Right ventricle myocardium inferior (tissue), 1 donor: ENCODE measurements around the gene CMSS1. TPM values are rescaled to one million over a fixed set of nuclear protein-coding genes. Genes with fewer than 3 reads are reported as not detected.
"Not testable (repeated sequence)": the region's sequence is repeated elsewhere in the genome, so short reads cannot be mapped to it uniquely, and the experiment has no call there.

Source experiments
- ATAC-seq: fragments of 200-7000 bp; cut with Tn5 transposase; one replicate; pipeline ENCODE4 v1.9.1; 2020; ENCODE audit warnings: mild to moderate bottlenecking, moderate library complexity
- DNase-seq: peaks from one replicate; pipeline ENCODE4 v3.0.0; 2021; ENCODE audit errors: missing footprints
- intact Hi-C: fragments of 100-400 bp; cut with DNase I; formaldehyde crosslinking; loops from one replicate; pipeline ENCODE4 v1.11.0; 2022
- total RNA-seq: library from RNA; stranded (reverse); fragmentation: NEBNext Ultra II Directional; extraction: Animal tissue kit (Norgen Biotek cat#: 25700); gene quantifications from one replicate; pipeline ENCODE4 v1.2.1, GENCODE V29; 2021
- donor health status: DM: no; HTN: yes; CAD: no; lungs with severe emphysema.

The CMSS1 gene
- total RNA-seq, 1 donor from 2014 or later, result 37.0 TPM

DNA sequence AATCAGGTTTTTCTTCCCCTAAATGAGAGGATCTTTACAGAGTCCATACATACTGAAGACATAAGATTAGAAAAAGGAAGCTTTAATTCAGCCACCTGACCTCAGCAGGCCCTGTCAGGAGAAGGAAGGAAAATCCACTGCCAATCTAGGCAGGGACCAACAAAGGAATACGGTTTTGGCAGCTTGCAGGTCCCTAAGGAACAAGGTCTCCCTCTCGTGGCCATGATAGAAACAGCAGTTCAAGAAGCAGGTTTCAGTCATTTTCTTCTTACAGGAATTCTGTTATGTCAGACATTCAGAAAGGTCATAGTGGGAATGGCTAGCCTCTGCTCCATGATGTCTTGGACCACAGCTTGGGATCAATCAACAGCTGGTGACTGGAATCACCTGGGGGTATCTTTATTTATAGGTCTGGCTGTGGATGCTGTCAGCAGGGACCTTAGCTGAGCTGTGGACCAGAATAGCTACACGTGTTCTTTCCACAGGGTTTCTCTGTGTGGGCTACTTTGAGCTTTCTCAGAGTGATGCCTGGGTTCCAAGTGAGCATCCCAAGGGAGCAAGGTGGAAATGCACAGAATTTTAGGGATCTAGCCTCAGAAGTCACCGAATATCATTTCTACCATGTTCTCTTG lies 9.4 kb upstream of the CMSS1 start:
- ATAC-seq (peak; percentile 52), DNase-seq (no peak)
- intact Hi-C loops, result no loop called here

DNA sequence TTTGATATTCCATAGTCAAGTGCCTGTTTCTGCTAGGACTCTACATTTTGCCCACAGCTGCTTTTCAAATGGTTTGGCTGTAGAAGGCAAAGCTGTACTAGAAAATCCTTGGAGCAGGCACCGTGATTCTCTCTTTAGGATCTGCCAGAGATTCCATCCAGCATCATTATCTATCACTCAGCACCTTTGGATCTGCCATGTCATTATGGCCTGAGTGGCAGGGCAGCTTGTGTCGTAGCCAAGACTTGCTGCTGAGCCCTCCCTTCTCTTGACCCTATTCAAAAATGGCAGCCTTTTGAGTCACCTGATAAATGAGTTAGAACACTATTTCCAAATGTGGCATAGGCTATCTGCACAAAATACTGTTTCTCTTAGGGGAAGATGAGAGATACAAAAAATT lies 8.1 kb upstream of the CMSS1 start:
- peak; percentile 69 for ATAC-seq
- no peak for DNase-seq
- intact Hi-C loops, result no loop called here

DNA sequence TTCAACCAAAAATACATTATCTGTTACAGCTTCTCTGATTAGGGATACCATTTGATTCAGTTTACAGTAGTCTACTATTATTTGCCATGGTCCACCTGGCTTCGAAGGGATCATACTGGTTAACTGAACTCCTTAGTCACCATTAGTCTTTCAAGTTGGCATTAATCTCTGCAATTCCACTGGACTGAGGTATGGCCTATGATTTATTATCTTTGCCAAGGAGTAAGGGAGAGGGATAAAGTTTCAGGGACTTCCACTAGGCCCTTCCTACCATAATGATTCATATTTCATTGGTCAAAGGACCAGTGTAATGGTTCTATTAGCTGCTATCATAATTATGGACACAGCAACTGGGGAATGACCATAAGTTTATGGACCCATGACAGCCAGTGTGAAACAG lies 7.3 kb upstream of the CMSS1 start:
- intact Hi-C loops, result no loop called here
- DNase-seq (no peak), ATAC-seq (no peak)

DNA sequence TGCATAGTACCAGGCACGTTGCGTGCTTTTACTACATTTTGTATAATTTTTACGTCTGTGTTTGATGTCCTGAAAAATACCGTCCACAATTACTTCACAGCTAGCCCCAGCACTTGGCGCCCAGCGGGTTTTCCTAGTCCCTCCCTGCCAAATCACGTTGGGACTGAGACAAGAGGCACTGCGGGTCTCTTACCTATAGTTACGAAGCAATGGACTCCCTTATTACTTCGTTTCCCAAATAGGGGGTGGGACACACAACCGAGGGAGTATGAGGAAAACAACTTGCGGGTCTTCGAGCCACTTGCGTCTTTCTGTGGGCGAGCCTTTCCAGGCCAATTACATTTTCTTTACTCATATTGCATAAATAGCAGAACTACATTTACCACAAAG lies 620 bp upstream of the CMSS1 start:
- intact Hi-C loops, result loop anchor here (5.0 kb wide), 1 partner anchor 585 kb away; the partner anchor contains the start of genes LNP1 and TOMM70
- DNase-seq, result no peak
- peak; percentile 19 for ATAC-seq

DNA sequence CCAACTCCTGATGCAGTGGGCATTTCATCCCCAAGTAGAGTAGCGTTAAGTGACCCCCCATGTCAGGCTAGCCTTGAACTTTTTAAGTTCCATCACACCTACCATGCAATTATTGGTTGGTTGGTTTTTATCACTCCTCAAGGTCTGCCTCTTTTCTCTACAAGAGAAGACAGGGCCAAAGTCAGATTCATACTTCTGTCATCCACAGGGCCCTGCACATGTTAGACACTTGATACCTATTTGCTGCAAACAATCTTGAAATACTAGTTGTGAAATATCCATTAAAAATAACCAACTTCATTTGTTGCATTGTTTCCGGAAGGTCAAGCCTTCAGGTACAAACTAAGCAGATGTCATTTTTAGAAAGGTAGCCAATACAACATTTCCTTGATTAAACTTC lies 1.2 kb downstream of the CMSS1 start:
- intact Hi-C loops, result loop anchor here (5.0 kb wide), 1 partner anchor 583 kb away; the partner anchor contains the start of genes LNP1 and TOMM70
- ATAC-seq (no peak), DNase-seq (no peak)

DNA sequence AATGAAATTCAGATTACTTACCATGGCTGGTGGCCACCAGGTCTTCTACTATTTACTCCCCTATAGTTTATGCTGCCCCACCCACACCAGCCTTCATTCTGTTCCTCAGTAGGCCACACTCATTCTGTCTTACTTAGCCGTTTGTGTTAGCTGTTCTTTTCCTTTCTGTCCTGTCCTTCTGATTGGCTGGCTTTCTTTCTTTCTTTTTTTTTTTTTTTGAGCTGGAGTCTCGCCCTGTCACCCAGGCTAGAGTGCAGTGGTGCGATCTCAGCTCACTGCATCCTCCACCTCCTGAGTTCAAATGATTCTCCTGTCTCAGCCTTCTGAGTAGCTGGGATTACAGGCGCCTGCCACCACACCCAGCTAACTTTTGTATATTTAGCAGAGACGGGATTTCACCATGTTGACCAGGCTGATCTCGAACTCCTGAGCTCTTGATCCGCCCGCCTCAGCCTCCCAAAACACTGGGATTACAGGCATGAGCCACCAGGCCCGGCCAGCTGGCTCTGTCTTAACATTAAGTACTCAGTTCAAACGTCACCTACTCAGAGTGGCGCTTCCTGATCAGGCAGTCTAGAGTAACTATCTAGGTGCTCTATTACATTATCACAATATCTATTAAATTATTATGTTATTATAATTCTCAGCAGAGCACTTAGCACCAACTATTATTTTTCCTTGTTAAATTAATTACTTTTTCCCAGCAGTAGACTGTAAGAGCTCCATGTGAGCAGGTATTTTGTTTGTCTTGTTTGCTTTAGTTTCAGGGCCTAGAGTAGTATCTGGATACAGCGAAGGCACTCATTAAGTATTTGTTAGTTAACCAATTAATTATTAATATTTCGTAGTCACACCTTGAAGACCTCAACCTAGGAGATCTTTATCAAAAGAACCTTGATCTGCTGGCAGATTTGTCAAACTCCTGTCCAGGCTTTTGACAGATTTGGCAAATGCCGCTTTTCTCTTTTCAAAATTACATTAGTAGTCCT lies 6.4 kb downstream of the CMSS1 start:
- DNase-seq, result no peak
- intact Hi-C loops, result no loop called here
- no peak for ATAC-seq

DNA sequence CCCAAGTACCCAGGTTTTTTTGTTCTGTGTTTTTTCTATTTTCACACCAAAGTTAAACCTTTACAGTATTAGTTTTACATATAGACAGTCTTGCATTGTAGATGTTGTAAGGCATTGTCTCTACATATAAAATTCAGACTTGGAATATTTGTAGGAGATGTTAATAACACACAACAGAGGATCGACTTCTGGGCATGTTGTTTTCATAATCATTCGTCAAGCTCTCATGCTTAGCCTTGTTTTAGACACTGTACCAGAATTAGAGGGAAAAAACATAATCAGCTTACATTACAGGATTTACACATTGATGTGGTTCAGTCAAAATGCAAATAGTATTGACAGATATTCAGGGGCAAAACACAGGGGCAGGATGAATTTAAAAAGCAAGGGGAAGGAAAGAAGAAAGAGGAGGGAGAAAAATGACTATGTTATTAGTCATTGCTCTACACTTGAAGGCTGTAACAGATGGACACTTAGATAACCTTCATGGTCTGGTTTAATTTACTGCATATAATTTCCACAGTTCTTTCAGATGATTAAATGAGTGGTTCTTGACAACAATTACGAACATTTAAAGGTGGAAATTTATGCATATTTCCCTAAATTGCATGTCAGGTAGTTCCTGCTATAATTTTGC lies 7.5 kb downstream of the CMSS1 start:
- intact Hi-C loops, result no loop called here

DNA sequence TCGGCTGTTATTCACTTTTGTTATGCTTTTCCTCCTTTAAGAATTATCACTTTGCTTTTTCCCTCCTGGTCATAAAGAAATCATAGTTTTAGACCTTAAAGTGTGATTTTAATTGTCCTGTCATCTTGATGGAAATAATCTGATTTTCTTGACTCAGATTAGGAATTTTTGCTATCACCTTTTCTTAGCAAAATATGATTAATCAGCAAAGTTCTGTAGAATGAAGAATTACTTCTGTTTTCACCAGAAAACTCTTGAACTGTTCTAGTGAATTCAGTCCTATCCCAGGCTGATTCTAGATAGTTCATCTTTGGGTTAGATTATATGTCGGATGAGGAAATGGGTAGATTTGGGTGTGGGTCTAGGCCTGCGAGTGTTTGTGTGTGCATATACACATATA lies 12.2 kb downstream of the CMSS1 start:
- DNase-seq, result no peak
- no peak for ATAC-seq
- intact Hi-C loops, result loop anchor here (5.0 kb wide), 2 partner anchors 762 to 1367 kb away; no protein-coding TSS in a partner anchor

More for the DNA sequence above, 7.5 kb downstream of the CMSS1 start:
- no peak for ATAC-seq
- DNase-seq, result no peak

DNA sequence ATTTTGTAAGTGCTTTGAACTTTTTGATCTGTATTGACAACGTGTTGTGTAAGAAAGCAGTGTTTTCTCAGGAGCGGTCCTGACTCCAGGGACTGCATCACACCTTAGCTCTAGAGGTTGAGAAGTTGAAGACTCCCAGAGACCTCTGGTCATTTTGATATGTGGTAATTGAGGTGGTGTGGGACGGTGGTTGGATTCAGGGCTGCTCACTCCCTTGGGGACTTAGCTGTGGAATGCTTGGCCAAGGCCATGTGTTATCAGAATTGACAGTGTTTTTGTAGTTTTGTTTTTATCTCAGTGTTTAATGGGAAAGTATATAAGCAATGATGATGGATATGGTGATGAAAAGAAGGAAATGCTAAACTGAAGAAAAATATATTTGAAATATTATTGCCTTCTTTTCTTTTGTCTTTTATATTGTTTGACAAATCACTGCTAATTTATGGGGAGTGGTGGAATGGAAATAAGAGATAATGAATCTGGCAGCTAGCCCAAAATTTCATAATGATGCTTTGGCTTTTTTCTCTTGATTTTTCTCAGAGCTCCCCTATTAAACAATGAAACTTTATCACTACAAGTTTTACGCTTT lies 16.0 kb downstream of the CMSS1 start:
- ATAC-seq (peak; percentile 32), DNase-seq (no peak)
- intact Hi-C loops, result loop anchor here (2.0 to 5.0 kb wide), 3 partner anchors 423 to 1364 kb away; no protein-coding TSS in a partner anchor

DNA sequence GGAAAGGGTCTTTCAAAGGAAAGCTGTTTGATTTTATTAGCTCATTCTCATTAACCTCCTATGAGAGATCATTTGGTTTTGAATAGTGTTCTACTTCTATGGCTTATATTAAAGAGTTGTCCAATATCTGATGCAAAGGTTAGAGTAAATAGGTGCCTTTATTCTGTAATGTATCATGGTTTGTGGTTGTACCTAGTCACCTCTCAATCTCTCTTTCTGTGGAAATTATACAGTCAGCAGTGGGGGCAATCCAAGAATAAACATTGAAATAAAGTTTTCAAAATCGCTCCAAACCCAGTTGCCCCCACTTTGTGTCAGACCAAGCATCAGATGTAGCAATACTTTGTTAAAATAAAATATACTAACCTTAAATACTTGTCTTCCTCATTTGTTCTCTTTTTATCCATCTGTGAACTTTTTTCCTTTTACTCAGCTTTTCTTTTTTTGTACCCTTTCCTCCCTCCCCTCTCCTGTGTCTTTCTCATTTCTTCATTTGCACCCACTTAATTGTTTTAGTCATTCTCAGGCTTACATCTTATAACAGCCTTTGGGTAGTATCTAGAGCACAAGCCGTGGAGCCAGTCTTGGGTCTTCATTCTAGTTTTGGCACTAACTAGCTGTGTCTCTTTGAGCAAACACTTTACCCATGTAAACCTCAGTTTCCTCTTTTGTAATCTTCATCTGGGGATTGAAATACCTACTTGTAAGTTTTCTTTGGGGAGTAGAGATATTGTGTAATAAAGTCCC lies 16.7 kb downstream of the CMSS1 start:
- no peak for DNase-seq
- no peak for ATAC-seq
- intact Hi-C loops, result loop anchor here (5.0 kb wide), 2 partner anchors 758 to 1363 kb away; no protein-coding TSS in a partner anchor

DNA sequence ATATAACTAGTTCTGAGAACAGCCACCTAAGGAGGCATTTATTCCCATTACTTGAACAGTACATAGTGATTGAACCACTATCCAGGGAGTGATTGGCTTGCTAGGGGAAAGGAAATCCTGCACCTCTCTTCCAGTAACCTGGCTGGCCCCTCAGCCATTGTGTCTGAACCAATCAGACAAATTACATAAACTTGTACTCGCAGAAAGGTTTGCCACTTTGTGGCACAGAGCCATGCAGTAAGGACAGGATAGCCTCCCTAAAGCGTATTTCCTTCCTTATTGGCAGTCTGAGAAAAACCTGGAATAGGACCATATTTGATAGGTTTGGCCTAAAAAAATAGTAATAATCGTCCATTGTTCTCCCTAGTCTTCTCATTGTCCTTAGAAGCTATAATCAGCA lies 19.0 kb downstream of the CMSS1 start:
- intact Hi-C loops, result no loop called here
- DNase-seq (no peak), ATAC-seq (no peak)

DNA sequence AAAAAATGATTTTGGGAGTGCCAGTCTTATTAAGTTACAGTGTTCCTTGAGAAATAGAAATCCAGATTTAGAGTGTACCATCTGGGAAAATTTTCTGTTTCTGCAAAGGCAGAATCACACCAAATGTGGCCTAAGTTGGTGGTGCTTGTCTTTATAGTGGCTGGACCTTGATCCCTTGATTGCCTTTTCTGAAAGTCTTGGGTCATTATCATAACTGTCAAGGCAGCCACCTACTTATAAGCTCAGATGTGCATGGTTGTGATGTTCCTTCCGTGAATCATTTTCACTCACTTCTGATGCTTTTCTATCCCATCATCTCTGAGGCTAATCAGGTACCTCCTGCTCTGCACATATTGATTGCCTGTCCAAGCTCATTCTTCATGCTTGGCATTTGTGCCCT lies 20.1 kb downstream of the CMSS1 start:
- intact Hi-C loops, result no loop called here
- no peak for ATAC-seq
- DNase-seq, result no peak

DNA sequence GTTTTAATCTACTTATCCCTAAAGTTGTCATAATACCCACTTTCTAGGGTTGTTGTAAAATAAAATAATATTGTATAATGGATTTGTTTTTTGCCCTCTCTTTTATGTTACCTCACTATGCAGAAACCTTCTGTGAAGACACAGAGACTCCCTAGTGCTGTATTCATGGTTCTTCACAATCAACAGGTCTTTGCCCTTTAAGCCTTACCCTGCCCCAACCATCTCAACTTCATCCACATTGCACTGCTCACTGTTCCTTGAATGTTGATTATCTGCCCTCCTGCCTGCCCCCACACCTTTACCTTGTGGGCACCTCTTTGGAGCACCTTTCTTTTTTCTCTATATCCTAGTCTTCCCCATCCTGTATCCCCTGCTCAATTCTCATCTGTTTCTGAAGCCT lies 21.1 kb downstream of the CMSS1 start:
- ATAC-seq, result no peak
- intact Hi-C loops, result no loop called here

DNA sequence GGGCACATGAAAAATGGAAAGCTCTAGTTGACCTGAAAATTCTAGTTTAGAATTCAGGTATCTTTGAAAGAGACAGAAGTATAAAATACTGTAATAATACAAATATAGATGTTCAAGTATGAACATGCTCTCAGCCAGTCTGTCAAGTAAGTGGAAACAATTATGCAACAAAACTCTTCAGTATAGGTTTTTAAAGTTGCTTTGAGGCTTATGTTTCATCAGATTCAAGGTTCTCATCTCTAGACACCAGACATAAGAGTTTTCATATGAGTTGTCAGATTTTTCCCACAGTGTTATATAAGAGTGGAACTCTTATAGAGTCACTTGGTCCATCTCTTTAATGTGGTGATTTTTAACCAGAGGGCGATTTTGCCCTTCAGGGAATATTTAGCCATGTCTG lies 22.0 kb downstream of the CMSS1 start:
- ATAC-seq (no peak), DNase-seq (no peak)
- intact Hi-C loops, result loop anchor here (5.0 to 10.0 kb wide), 3 partner anchors 168 to 228 kb away; no protein-coding TSS in a partner anchor

More for the DNA sequence above, 21.1 kb downstream of the CMSS1 start:
- no peak for DNase-seq

DNA sequence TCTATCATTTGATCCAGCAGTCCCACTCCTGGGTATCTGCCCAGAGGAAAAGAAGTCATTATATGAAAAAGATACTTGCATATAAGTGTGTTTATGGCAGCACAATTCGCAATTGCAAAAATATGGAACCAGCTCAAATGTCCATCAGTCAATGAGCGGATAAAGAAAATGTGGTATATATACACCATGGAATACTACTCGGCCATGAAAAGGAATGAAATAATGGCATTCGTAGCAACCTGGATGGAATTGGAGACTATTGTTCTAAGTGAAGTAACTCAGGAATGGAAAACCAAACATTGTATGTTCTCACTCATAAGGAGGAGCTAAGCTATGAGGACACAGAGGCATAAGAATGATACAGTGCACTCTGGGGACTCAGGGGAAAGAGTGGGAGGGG lies 24.3 kb downstream of the CMSS1 start:
- DNase-seq, ATAC-seq: not testable (repeated sequence)
- intact Hi-C loops, result loop anchor here (5.0 to 10.0 kb wide), 3 partner anchors 165 to 225 kb away; no protein-coding TSS in a partner anchor

DNA sequence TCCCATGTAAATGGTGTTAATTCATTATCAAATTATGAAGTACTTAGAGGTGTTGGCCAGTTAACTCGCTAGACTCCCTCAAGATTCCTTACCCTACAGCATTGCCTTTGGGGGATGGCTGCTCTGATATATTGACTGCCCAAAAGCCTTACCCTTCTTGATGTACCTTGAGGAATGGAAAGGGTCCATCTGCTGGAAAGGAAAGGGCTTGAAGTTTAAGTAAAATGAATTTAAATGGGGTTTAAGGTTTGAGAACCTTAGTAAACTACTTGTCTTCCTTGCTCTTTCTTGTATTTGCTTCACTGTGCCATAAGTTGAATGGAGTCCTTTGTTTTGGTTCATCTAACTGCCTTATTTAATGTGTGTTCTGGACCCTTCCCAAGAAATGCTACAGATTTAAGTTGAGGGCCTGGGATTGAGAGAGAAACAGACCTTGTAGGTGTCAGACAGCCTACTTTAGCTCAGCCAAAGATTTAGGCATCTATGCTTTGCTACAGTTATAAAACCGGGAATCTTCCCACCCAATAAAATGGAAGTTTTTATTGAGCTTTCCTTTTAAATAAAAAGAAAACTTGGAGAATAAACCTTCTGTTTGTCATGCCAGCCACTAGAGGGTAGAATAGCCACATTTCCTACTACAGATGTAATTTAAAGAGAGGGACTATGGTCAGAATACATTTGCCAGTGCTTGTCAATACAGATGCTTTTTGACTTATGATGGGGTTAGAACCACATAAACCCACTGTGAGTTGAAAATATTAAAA lies 25.3 kb downstream of the CMSS1 start:
- intact Hi-C loops, result loop anchor here (1.0 to 10.0 kb wide), 4 partner anchors 164 to 411 kb away; no protein-coding TSS in a partner anchor
- DNase-seq (no peak), ATAC-seq (peak; percentile 68)

DNA sequence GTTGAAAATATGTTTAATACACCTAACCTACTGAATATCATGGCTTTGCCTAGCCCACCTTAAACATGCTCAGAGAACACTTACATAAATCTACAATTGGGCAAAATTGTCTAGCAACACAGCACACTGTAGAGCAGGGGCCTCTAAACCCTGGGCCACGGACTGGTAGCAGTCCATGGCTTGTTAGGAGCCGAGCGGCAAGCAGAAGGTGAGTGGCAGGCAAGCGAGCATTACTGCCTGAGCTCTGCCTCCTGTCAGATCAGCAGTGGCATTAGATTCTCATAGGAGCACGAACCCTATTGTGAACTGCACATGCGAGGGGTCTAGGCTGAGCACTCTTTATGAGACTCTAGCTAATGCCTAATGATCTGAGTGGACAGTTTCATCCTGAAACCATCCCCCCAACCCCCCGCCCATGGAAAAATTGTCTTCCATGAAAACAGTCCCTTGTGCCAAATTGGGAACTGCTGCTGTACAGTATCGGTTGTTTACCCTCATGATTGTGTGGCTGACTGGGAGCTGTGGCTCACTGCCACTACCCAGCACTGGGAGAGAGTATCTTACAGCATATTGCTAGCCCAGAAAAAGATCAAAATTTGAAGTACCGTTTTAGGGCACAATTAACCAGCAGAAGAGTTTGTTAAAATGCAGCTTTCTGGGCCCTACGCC lies 26.1 kb downstream of the CMSS1 start:
- ATAC-seq, result peak; percentile 28
- DNase-seq, result peak; percentile 53
- intact Hi-C loops, result loop anchor here (1.0 to 10.0 kb wide), 4 partner anchors 164 to 411 kb away; no protein-coding TSS in a partner anchor
